ENCODE data around the gene CERS1.

The CERS1 gene

DNA sequence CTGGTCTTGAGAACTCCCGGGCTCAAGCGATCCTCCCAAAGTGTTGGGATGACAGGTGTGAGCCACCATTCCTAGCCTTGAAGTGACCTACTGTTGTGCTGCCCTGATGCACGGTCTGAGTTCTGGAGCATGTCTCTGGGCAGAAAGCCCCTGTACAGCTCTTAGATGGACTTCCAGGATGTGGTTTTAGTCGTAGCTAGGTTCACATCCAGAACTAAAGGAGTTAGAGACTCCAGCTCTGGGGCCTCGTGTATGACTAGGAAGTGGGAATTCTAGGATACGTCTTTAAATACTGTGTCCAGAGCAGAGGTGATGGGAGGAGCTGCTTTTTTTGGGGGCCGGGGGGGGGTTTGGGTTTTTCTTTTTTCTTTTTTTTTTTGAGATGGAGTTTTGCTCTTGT, 52.0 kb downstream of the CERS1 start:
- H3K27ac ChIP-seq = peak overlapping the region; percentile 8; the same call in 1 of the 2 replicates
- TF ChIP-seq, protein P1, sequence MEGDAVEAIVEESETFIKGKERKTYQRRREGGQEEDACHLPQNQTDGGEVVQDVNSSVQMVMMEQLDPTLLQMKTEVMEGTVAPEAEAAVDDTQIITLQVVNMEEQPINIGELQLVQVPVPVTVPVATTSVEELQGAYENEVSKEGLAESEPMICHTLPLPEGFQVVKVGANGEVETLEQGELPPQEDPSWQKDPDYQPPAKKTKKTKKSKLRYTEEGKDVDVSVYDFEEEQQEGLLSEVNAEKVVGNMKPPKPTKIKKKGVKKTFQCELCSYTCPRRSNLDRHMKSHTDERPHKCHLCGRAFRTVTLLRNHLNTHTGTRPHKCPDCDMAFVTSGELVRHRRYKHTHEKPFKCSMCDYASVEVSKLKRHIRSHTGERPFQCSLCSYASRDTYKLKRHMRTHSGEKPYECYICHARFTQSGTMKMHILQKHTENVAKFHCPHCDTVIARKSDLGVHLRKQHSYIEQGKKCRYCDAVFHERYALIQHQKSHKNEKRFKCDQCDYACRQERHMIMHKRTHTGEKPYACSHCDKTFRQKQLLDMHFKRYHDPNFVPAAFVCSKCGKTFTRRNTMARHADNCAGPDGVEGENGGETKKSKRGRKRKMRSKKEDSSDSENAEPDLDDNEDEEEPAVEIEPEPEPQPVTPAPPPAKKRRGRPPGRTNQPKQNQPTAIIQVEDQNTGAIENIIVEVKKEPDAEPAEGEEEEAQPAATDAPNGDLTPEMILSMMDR (conservative IDR thresholded peaks at IDR 0.05) = no peak

DNA sequence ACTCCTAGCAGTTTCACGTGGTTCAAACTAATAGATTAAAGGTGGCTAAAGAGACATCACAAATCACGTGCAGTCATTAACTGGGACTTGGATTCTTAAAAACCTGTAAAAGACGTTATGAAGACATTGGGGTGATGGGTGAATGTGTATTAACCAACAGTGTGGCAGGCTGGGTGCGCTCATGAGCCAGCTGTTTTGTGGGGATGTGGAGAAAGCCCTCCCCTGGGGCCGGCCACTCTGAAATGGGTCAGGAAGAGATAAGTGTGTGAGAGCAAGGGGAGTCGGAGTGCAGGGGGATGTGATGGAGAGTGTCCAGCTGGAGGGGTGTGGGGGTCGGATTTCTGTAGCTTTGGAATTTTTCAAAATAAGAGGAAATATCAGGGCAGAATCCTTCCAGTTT, 53.8 kb downstream of the CERS1 start:
- TF ChIP-seq, protein P1 (conservative IDR thresholded peaks at IDR 0.05) = no peak
- H3K27ac ChIP-seq = no peak overlapping the region

DNA sequence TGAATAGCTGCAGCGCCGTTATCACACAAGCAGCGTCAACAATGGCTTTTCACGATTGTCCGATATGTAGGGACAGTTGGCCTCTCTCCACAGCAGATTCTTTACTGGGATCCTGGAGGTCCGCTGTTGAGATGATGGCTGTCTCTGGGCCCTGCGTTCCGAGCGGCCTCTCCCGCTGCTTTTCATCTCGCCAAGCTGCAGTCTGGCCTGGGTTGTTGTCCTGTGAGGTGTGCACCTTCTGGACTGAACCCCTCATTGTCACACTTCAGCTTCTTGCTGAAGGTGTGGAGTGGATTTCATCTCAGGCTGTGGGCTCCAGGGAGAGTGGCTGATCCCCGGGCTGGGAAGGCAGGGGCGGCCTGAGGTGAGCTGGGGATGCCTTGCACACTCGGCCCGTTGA, 54.6 kb downstream of the CERS1 start:
- H3K27ac ChIP-seq = peak overlapping the region; percentile 47; the same call in 1 of the 2 replicates
- TF ChIP-seq, protein P1 (conservative IDR thresholded peaks at IDR 0.05) = no peak

DNA sequence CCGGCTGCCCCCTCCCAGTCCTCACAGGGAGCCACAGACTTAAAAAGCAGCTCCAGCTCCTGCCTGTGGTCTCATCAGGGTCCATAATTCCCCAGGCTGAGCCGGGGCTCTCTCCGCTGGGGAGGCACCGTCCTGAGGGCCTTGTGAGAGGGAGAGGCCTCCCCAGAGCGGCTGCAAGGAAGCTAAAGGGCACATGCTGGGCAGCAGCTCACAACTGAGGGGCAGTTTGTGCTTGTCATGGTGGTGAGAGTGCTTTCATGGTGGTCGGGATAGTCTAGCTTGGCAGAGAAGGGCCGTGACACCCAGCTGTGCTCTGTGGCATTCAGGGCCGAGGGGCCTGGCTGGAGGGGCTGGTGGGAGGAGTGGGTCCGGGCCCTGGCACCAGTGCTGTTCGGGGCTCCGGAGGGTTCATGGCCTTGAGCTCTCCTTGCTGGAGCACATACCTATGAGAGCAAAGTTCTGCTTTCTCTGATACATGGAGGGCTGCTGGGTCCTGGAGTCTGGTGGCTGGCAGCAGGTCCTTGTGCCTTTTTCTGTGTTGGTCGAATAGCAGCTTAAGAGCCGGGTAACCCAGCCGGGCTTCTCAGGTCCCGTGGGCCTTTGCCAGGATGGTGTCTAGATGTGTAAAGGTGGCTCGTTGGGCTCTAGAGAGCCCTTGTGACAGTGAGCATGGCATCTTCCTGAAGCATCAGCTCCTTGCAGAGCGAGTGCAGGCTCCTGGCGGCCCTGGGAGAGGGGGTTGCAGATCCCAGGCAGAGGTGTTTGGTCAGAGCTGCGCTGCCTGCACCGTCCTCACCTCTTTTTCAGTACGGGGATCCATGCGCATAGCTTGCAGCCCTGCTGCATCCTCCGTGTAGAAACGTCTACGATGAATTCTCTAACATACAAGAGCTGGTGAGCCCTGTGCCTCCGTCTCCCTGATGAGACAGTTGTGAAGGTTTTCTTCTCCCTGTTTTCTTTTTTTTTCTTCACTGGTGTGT, 55.4 kb downstream of the CERS1 start:
- peak overlapping the region; percentile 47; the same call in 1 of the 2 replicates for H3K27ac ChIP-seq
- TF ChIP-seq, protein P1 (conservative IDR thresholded peaks at IDR 0.05) = no peak

DNA sequence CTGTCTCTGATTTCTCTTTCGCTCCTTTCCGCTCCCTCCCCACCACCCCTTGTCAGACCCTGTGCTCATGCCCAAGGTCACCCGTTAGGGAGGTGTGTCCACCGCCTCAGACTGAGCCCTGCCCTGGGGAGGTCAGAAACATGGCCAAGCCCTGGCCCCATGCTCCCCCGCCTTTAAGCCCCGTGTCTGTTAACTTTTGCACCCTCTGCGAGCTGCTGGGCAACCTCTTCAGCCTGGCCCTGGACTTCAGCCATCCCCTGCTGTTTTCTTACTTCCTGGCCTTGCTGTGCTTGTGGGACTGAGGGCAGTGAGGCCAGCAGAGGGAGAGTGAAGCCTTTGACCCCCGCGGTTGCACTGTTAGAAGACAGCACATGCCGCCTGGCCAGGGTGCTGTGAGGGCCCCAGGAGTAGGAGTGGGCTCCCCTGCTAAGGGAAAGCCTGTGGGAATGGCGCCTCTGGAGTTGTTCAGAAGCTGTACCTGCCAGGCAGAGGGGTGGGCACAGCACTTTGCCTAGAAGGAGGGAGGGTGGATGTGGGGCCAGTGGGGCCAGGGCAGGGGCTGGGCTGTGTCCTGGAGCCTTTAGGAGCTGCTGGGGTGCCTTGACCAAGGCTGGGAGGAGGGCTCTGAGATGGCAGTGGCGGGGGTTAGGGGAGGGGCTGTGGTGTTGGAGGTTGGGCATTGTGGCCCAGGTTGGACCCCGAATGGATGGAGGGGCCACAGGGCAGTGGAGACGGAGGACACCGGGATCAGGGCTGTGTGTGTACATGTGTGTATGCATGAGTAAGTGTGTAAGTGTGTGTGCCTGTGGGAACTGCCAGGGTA, 56.3 kb downstream of the CERS1 start:
- TF ChIP-seq, protein P1 (conservative IDR thresholded peaks at IDR 0.05) = no peak

DNA sequence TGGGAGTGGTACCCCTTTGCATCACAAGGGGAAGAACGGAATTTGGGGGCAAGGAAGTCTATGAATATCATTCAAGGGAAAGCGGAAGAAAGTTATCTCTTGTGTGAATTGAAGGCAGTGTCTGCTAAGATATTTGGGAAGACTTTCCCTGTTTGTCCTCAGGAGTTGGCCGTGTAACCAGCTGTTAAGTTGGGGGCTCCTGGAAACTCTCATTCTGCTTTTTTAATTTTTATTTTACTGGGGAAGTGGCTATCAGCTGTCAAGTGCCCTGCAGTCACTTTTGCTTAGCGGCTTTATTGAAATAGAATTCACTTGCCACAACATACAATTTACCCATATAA, 61.3 kb downstream of the CERS1 start:
- TF ChIP-seq, protein P1 (conservative IDR thresholded peaks at IDR 0.05) = no peak
- peak overlapping the region; percentile 93 for H3K27ac ChIP-seq

More for the DNA sequence above, 56.3 kb downstream of the CERS1 start:
- H3K27ac ChIP-seq = peak overlapping the region; percentile 47; the same call in 1 of the 2 replicates

All from VCaP (cell line).